A549 (cell line): ENCODE measurements around the gene UTP4. TPM values are rescaled to one million over a fixed set of nuclear protein-coding genes. Genes with fewer than 3 reads are reported as not detected.

Experiments
- ATAC-seq, 2 experiments: fragments of 200-7000 bp in 1 of 2; fragments of >200 bp in 1 of 2; cut with Nextera tagmentation in 1 of 2; cut with Tn5 transposase in 1 of 2; 3 replicates each; pipeline versions ENCODE4 v1.8.0 to v1.9.1; 2018 to 2020; ENCODE audit warnings: mild to moderate bottlenecking in 1 of 2, moderate library complexity in 1 of 2
- CTCF ChIA-PET: fragments of 300-600 bp; sonication (Branson Sonifier 250); formaldehyde crosslinking; extraction: SDS; loops from one replicate; lab custom pipeline; 2021; ENCODE audit warnings: antibody characterized with exemption, inconsistent platforms; lab: Yijun Ruan, JAX
- POLR2A ChIA-PET: fragments of 350-600 bp; formaldehyde crosslinking; extraction: SDS; loops from one replicate; lab custom pipeline; 2021; ENCODE audit warnings: antibody characterized with exemption, inconsistent platforms; lab: Yijun Ruan, JAX
- DNase-seq, 2 experiments: peaks; one replicate each; pipeline versions ENCODE4 v3.0.0 to v3.0.0-alpha.2; 2011 to 2016; ENCODE audit warnings: low read depth in 1 of 2, low spot score in 1 of 2
- FAIRE-seq: peaks from 2 replicates; lab custom pipeline; 2011; peaks lifted over from hg19 to GRCh38; lab: Jason Lieb, UNC
- H3K27ac ChIP-seq, 2 experiments: fragments of >200 bp; sonication (Bioruptor Twin); formaldehyde crosslinking; 3 replicates each; pipeline ENCODE4 v1.5.1; 2016 to 2017
- H3K4me1 ChIP-seq: fragments of >200 bp; sonication (Bioruptor Twin); formaldehyde crosslinking; 3 replicates; pipeline ENCODE4 v1.6.1; 2016
- H3K4me2 ChIP-seq: fragments of >200 bp; sonication (Bioruptor Twin); formaldehyde crosslinking; 3 replicates; pipeline ENCODE4 v1.6.1; 2016
- H3K4me3 ChIP-seq: fragments of >200 bp; sonication (Bioruptor Twin); formaldehyde crosslinking; 3 replicates; pipeline ENCODE4 v1.5.1; 2016
- H3K9me3 ChIP-seq: fragments of >200 bp; sonication (Bioruptor Twin); formaldehyde crosslinking; 3 replicates; pipeline ENCODE4 v1.6.1; 2016
- CEBPB ChIP-seq, 2 experiments: fragments of >200 bp in 1 of 2; sonication (Bioruptor Twin) in 1 of 2; formaldehyde crosslinking in 1 of 2; IDR thresholded peaks; 2 replicates each; pipeline ENCODE4 v1.6.1; 2012 to 2016
- CHD4 ChIP-seq: fragments of 200-600 bp; sonication (generic); IDR thresholded peaks from 2 replicates; pipeline ENCODE4 v1.6.1; 2016; ENCODE audit warnings: antibody characterized with exemption, mild to moderate bottlenecking, borderline replicate concordance
- CTCF ChIP-seq: fragments of >200 bp; sonication (Bioruptor Twin); formaldehyde crosslinking; IDR thresholded peaks from 3 replicates; pipeline ENCODE4 v1.5.1; 2016
- ELK1 ChIP-seq: fragments of 150-350 bp; IDR thresholded peaks from 2 replicates; pipeline ENCODE4 v1.6.1; 2014; ENCODE audit warnings: low read depth, mild to moderate bottlenecking, low read length
- EP300 ChIP-seq, 2 experiments: fragments of >200 bp; sonication (Bioruptor Twin); formaldehyde crosslinking; IDR thresholded peaks; 2 replicates in 1 of 2; 3 replicates in 1 of 2; pipeline ENCODE4 v1.6.1; 2016 to 2017
- FOSB ChIP-seq: fragments of 250-450 bp; sonication (Bioruptor Pico); IDR thresholded peaks from 2 replicates; pipeline ENCODE4 v1.5.0; 2020; ENCODE audit warnings: mild to moderate bottlenecking, moderate library complexity
- FOSL2 ChIP-seq, 2 experiments: fragments of 450-650 bp in 1 of 2; fragments of >200 bp in 1 of 2; sonication (Bioruptor Twin) in 1 of 2; formaldehyde crosslinking; IDR thresholded peaks; 2 replicates each; pipeline versions ENCODE4 v1.5.0 to v1.6.1; 2016 to 2020; ENCODE audit warnings: mild to moderate bottlenecking in 1 of 2, moderate library complexity in 1 of 2
- FOXS1 ChIP-seq: fragments of 250-450 bp; sonication (Bioruptor Pico); IDR thresholded peaks from 2 replicates; pipeline ENCODE4 v1.5.0; 2020; ENCODE audit warnings: mild to moderate bottlenecking, moderate library complexity
- GATA3 ChIP-seq: IDR thresholded peaks from 2 replicates; pipeline ENCODE4 v1.6.1; 2012; ENCODE audit warnings: borderline replicate concordance
- HDAC2 ChIP-seq: fragments of 200-600 bp; sonication (generic); IDR thresholded peaks from 2 replicates; pipeline ENCODE4 v1.6.1; 2016
- HEYL ChIP-seq: fragments of 250-450 bp; sonication (Bioruptor Pico); IDR thresholded peaks from 2 replicates; pipeline ENCODE4 v1.8.0; 2021; ENCODE audit warnings: mild to moderate bottlenecking, moderate library complexity
- HOXA7 ChIP-seq: fragments of 250-450 bp; sonication (Bioruptor Pico); IDR thresholded peaks from 2 replicates; pipeline ENCODE4 v1.5.0; 2020; ENCODE audit warnings: mild to moderate bottlenecking, moderate library complexity
- JUN ChIP-seq, 2 experiments: fragments of >200 bp; sonication (Bioruptor Twin); formaldehyde crosslinking; IDR thresholded peaks; 2 replicates in 1 of 2; 3 replicates in 1 of 2; pipeline ENCODE4 v1.6.1; 2016 to 2017
- JUNB ChIP-seq: fragments of >200 bp; sonication (Bioruptor Twin); formaldehyde crosslinking; IDR thresholded peaks from 2 replicates; pipeline ENCODE4 v1.6.1; 2016
- MAFK ChIP-seq: fragments of 450-650 bp; IDR thresholded peaks from 2 replicates; pipeline ENCODE4 v1.6.1; 2014; ENCODE audit not compliant: partially characterized antibody
- MAX ChIP-seq: IDR thresholded peaks from 2 replicates; pipeline ENCODE4 v1.6.1; 2012
- MYC ChIP-seq: IDR thresholded peaks from 2 replicates; pipeline ENCODE4 v1.6.1; 2012; ENCODE audit warnings: mild to moderate bottlenecking, inconsistent platforms, low read length, improper control_type of control experiment, borderline replicate concordance
- NPAS2 ChIP-seq: fragments of 250-450 bp; sonication (Bioruptor Pico); IDR thresholded peaks from 2 replicates; pipeline ENCODE4 v1.8.0; 2022; ENCODE audit warnings: mild to moderate bottlenecking, moderate library complexity, borderline replicate concordance
- PBX3 ChIP-seq: IDR thresholded peaks from 2 replicates; pipeline ENCODE4 v1.6.1; 2012
- RARB ChIP-seq: fragments of 250-450 bp; sonication (Bioruptor Pico); IDR thresholded peaks from 2 replicates; pipeline ENCODE4 v1.8.0; 2021; ENCODE audit warnings: mild to moderate bottlenecking, moderate library complexity
- RNF2 ChIP-seq: fragments of 200-600 bp; sonication (generic); IDR thresholded peaks from 2 replicates; pipeline ENCODE4 v1.6.1; 2016; ENCODE audit warnings: low read depth, mild to moderate bottlenecking, antibody characterized with exemption, moderate library complexity, borderline replicate concordance
- USF2 ChIP-seq: fragments of 450-650 bp; IDR thresholded peaks from 2 replicates; pipeline ENCODE4 v1.6.1; 2014; ENCODE audit warnings: antibody characterized with exemption
- ZC3H11A ChIP-seq: fragments of 450-650 bp; IDR thresholded peaks from 2 replicates; pipeline ENCODE4 v1.6.1; 2014; ENCODE audit warnings: antibody characterized with exemption, mild to moderate bottlenecking
- WGBS: methylation state at CpG from one replicate; pipeline ENCODE4 v1.1.6; 2017; ENCODE audit errors: missing lambda C conversion rate; 5-methylcytosine and 5-hydroxymethylcytosine counted together
- polyA plus RNA-seq, 4 experiments: library from polyadenylated mRNA; depleted of rRNA in 3 of 4; stranded (reverse); fragments of >200 nt; fragmentation: RNase III in 1 of 4; extraction: RNeasy Plus Mini Kit Qiagen cat#74134 plus additional on column Dnase treatment in 1 of 4; gene quantifications; 2 replicates in 3 of 4; 3 replicates in 1 of 4; pipeline ENCODE4 v1.2.3, GENCODE V29; 2011 to 2017

UTP4 gene
- polyA plus RNA-seq, 2 of the 4 experiments (the other 2 are of a cell fraction), result 77.1 to 118 TPM

GRCh38 chr16:69204172-69204571 lies 71.7 kb downstream of the UTP4 start:
- Histone ChIP-seq H3K4me3 (no peak overlapping the region), H3K4me2 (peak overlapping the region; percentile 8; the same call in 1 of the 3 replicates), H3K27ac (peak overlapping the region in 1 of 2 experiments; percentile 3; a peak in 1 of 6 replicates), H3K4me1 (peaks cover 41% of the 10 kb centered on the region), H3K9me3 (no peaks in the 10 kb centered on the region)
- TF ChIP-seq MAX, result no peak
- no peak for TF ChIP-seq PBX3
- TF ChIP-seq ZC3H11A, result no peak
- TF ChIP-seq HOXA7 (CRISPR knock-in tag), result no peak
- no peak for TF ChIP-seq RNF2
- no peak for ATAC-seq
- no peak for FAIRE-seq
- CTCF ChIA-PET, result interaction anchor here (0.8 kb wide), 1 partner anchor 54 kb away, joined by 4 read pairs; no protein-coding TSS in a partner anchor
- POLR2A ChIA-PET, result no interaction called here
- DNase-seq, result no peak

GRCh38 chr16:69209735-69210134 lies 77.3 kb downstream of the UTP4 start:
- no peak for TF ChIP-seq EP300 (IDR thresholded peaks at IDR 0.05)
- no peak for TF ChIP-seq JUNB
- no peak for TF ChIP-seq RARB (CRISPR knock-in tag)
- TF ChIP-seq FOSB (CRISPR knock-in tag), result no peak
- TF ChIP-seq HEYL (CRISPR knock-in tag), result no peak
- no peak for TF ChIP-seq USF2
- no peak for TF ChIP-seq RNF2
- no peak for TF ChIP-seq CEBPB (IDR thresholded peaks at IDR 0.05)
- no peak for TF ChIP-seq HDAC2
- no peak for TF ChIP-seq MYC
- no peak for TF ChIP-seq NPAS2 (CRISPR knock-in tag)
- CTCF ChIA-PET, result interaction anchor here (0.6 to 2.1 kb wide), 3 partner anchors 16 to 77 kb away, joined by 3 to 6 read pairs (median 4); no protein-coding TSS in a partner anchor
- H3K9me3 ChIP-seq, result no peaks in the 10 kb centered on the region

GRCh38 chr16:69217433-69217832 lies 85.0 kb downstream of the UTP4 start:
- peak overlapping the region; percentile 63 for H3K4me2 ChIP-seq
- WGBS, result 2% methylated on average over 1 of the region's 1 CpG
- POLR2A ChIA-PET, result interaction anchor here (1.1 to 1.4 kb wide), 2 partner anchors 30 to 67 kb away, joined by 4 read pairs; partner anchors contain the start of gene SNTB2
- TF ChIP-seq ELK1 (no peak), JUN (IDR thresholded peaks at IDR 0.05) (0 out of 5 replicates have a peak, but pooled peaks of 1 of the 2 experiments have one; percentile 22), FOXS1 (CRISPR knock-in tag) (peak; percentile 28; the same call in 1 of the 2 replicates), CEBPB (IDR thresholded peaks at IDR 0.05) (peak in 1 of 2 experiments; percentile 25; a peak in 1 of 4 replicates), MAX (peak; percentile 33; the same call in 1 of the 2 replicates), CTCF (no peak), GATA3 (peak; percentile 89; the same call in 1 of the 2 replicates), JUNB (peak; percentile 84), FOSL2 (IDR thresholded peaks at IDR 0.05) (peak; percentile 80), FOSL2 (CRISPR knock-in tag; IDR thresholded peaks at IDR 0.05) (peak; percentile 93), CHD4 (no peak), PBX3 (no peak), MAFK (peak; percentile 93)
- TF ChIP-seq, all 56 proteins: peak for 8
- H3K27ac ChIP-seq, result peak overlapping the region; percentile 71 to 83
- CTCF ChIA-PET, result interaction anchor here (1.0 to 1.1 kb wide), 2 partner anchors 35 to 67 kb away, joined by 3 to 4 read pairs; no protein-coding TSS in a partner anchor
- no peak overlapping the region for H3K4me3 ChIP-seq
- DNase-seq (peak; percentile 42 to 53), ATAC-seq (peak; percentile 81 to 82; a peak in 5 of 6 replicates), FAIRE-seq (no peak)
- H3K9me3 ChIP-seq, result no peaks in the 10 kb centered on the region
- peaks cover 62% of the 10 kb centered on the region for H3K4me1 ChIP-seq

More at GRCh38 chr16:69209735-69210134, 77.3 kb downstream of the UTP4 start:
- Histone ChIP-seq H3K4me2 (no peak overlapping the region), H3K4me1 (peaks cover 8% of the 10 kb centered on the region; the same call in 2 of the 3 replicates), H3K27ac (no peak overlapping the region), H3K4me3 (no peak overlapping the region)
- WGBS, result 93% methylated on average over 4 of the region's 4 CpGs
- ATAC-seq (no peak), FAIRE-seq (no peak), DNase-seq (no peak)
- POLR2A ChIA-PET, result no interaction called here
